ENCODE measurements around the gene GLYATL2. TPM values are rescaled to one million over a fixed set of nuclear protein-coding genes. Genes with fewer than 3 reads are reported as not detected.

Gene GLYATL2
- total and polyA plus RNA-seq, 2 of the 13 experiments (the other 11 are each of a cell fraction or from before 2014, with no cell fraction given) = not detected

DNA sequence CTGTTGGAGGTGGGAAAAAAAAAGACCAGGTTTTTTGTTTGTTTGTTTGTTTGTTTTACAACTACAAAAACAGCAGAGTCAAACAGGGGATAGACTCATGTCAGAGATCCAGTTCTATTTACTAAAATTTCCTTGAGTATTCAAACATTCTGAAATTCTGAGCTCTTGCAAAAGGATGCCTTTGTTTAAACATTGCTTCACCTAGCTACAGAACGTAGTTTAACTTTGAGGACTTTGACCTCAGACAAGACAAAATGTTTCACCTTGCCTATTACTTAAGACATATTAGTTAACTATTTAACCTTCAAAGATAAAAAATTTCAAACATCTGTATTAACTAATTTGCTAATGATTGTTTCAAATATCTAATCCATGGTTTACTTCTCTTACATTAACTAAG, 36.1 kb upstream of the GLYATL2 start (continued):
- TF ChIP-seq, protein P1, sequence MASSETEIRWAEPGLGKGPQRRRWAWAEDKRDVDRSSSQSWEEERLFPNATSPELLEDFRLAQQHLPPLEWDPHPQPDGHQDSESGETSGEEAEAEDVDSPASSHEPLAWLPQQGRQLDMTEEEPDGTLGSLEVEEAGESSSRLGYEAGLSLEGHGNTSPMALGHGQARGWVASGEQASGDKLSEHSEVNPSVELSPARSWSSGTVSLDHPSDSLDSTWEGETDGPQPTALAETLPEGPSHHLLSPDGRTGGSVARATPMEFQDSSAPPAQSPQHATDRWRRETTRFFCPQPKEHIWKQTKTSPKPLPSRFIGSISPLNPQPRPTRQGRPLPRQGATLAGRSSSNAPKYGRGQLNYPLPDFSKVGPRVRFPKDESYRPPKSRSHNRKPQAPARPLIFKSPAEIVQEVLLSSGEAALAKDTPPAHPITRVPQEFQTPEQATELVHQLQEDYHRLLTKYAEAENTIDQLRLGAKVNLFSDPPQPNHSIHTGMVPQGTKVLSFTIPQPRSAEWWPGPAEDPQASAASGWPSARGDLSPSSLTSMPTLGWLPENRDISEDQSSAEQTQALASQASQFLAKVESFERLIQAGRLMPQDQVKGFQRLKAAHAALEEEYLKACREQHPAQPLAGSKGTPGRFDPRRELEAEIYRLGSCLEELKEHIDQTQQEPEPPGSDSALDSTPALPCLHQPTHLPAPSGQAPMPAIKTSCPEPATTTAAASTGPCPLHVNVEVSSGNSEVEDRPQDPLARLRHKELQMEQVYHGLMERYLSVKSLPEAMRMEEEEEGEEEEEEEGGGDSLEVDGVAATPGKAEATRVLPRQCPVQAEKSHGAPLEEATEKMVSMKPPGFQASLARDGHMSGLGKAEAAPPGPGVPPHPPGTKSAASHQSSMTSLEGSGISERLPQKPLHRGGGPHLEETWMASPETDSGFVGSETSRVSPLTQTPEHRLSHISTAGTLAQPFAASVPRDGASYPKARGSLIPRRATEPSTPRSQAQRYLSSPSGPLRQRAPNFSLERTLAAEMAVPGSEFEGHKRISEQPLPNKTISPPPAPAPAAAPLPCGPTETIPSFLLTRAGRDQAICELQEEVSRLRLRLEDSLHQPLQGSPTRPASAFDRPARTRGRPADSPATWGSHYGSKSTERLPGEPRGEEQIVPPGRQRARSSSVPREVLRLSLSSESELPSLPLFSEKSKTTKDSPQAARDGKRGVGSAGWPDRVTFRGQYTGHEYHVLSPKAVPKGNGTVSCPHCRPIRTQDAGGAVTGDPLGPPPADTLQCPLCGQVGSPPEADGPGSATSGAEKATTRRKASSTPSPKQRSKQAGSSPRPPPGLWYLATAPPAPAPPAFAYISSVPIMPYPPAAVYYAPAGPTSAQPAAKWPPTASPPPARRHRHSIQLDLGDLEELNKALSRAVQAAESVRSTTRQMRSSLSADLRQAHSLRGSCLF (CRISPR knock-in tag; IDR thresholded peaks at IDR 0.05; ENCODE audit: borderline replicate concordance) = no peak
- TF ChIP-seq, protein P2, sequence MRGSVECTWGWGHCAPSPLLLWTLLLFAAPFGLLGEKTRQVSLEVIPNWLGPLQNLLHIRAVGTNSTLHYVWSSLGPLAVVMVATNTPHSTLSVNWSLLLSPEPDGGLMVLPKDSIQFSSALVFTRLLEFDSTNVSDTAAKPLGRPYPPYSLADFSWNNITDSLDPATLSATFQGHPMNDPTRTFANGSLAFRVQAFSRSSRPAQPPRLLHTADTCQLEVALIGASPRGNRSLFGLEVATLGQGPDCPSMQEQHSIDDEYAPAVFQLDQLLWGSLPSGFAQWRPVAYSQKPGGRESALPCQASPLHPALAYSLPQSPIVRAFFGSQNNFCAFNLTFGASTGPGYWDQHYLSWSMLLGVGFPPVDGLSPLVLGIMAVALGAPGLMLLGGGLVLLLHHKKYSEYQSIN (CRISPR knock-in tag; IDR thresholded peaks at IDR 0.05; ENCODE audit: borderline replicate concordance) = no peak
- TF ChIP-seq ZFP36L1 (CRISPR knock-in tag; IDR thresholded peaks at IDR 0.05) = no peak
- TF ChIP-seq ZNF674 (CRISPR knock-in tag; IDR thresholded peaks at IDR 0.05; ENCODE audit: low read depth) = no peak
- TF ChIP-seq, protein P3, sequence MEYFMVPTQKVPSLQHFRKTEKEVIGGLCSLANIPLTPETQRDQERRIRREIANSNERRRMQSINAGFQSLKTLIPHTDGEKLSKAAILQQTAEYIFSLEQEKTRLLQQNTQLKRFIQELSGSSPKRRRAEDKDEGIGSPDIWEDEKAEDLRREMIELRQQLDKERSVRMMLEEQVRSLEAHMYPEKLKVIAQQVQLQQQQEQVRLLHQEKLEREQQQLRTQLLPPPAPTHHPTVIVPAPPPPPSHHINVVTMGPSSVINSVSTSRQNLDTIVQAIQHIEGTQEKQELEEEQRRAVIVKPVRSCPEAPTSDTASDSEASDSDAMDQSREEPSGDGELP (IDR thresholded peaks at IDR 0.05; ENCODE audit: borderline replicate concordance, low read depth) = no peak
- no peak for TF ChIP-seq ZNF724P (CRISPR knock-in tag; IDR thresholded peaks at IDR 0.05; ENCODE audit: borderline replicate concordance)
- TF ChIP-seq, protein P4, sequence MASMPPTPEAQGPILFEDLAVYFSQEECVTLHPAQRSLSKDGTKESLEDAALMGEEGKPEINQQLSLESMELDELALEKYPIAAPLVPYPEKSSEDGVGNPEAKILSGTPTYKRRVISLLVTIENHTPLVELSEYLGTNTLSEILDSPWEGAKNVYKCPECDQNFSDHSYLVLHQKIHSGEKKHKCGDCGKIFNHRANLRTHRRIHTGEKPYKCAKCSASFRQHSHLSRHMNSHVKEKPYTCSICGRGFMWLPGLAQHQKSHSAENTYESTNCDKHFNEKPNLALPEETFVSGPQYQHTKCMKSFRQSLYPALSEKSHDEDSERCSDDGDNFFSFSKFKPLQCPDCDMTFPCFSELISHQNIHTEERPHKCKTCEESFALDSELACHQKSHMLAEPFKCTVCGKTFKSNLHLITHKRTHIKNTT (CRISPR knock-in tag; IDR thresholded peaks at IDR 0.05) = no peak
- no peak for TF ChIP-seq TSC22D2 (CRISPR knock-in tag; IDR thresholded peaks at IDR 0.05; ENCODE audit: borderline replicate concordance)
- TF ChIP-seq ZNF367 (CRISPR knock-in tag; IDR thresholded peaks at IDR 0.05; ENCODE audit: borderline replicate concordance) = no peak
- TF ChIP-seq ZNF672 (CRISPR knock-in tag; IDR thresholded peaks at IDR 0.05) = no peak
- TF ChIP-seq KLF13 (CRISPR knock-in tag; IDR thresholded peaks at IDR 0.05) = no peak
- no peak for TF ChIP-seq HDAC6 (IDR thresholded peaks at IDR 0.05; ENCODE audit: low read depth, low read length)
- no peak for TF ChIP-seq NONO (IDR thresholded peaks at IDR 0.05)
- no peak for TF ChIP-seq NONO (CRISPR knock-in tag; conservative IDR thresholded peaks at IDR 0.05)
- TF ChIP-seq MZF1 (CRISPR knock-in tag; IDR thresholded peaks at IDR 0.05; ENCODE audit: borderline replicate concordance) = no peak
- no peak for TF ChIP-seq FOSL1 (CRISPR knock-in tag; IDR thresholded peaks at IDR 0.05; ENCODE audit: borderline replicate concordance)
- no peak for TF ChIP-seq SP140L (CRISPR knock-in tag; IDR thresholded peaks at IDR 0.05; ENCODE audit: borderline replicate concordance)
- no peak for TF ChIP-seq ZNF670 (CRISPR knock-in tag; IDR thresholded peaks at IDR 0.05; ENCODE audit: borderline replicate concordance)
- no peak for TF ChIP-seq ZNF343 (CRISPR knock-in tag; IDR thresholded peaks at IDR 0.05)
